ENCODE data around the gene RPL3. TPM values are rescaled to one million over a fixed set of nuclear protein-coding genes. Genes with fewer than 3 reads are reported as not detected.

The RPL3 gene
- total and polyA plus RNA-seq, 2 donors (not counting 1 experiment from before 2014, with no cell fraction given) = 2,665 to 5,418 TPM

- intact Hi-C loops (cut with micrococcal nuclease) = no loop called here
- TF ChIP-seq CTCF (IDR thresholded peaks at IDR 0.05) (no peak), EZH2 (IDR thresholded peaks at IDR 0.05; ENCODE audit: borderline replicate concordance, insufficient read depth, low read depth, low read length, poor library complexity, severe bottlenecking) (no peak)
- CTCF ChIA-PET = no interaction called here
- no peaks in the 10 kb centered on the region for H3K79me2 ChIP-seq (ENCODE audit: control insufficient read depth, insufficient read depth, low read length)
- no peaks in the 10 kb centered on the region for H3K36me3 ChIP-seq (replicated peaks in 1 of 2; ENCODE audit: control extremely low read depth in 1 of 2, control insufficient read depth in 1 of 2, extremely low read depth in 1 of 2, insufficient read depth in 2 of 2, low read length in 1 of 2)
- no peaks in the 10 kb centered on the region for H4K20me1 ChIP-seq (ENCODE audit: control insufficient read depth, insufficient read depth, low read length, poor library complexity, severe bottlenecking)
- WGBS (ENCODE audit: insufficient coverage) = 63% methylated on average over 27 of the region's 27 CpGs
- no peak overlapping the region for H2AFZ ChIP-seq (ENCODE audit: insufficient read depth, low read depth, low read length, poor library complexity, severe bottlenecking)
- H3K4me1 ChIP-seq (ENCODE audit: control insufficient read depth in 2 of 2, insufficient read depth in 2 of 2, low read length in 2 of 2) = peaks cover 13 to 19% of the 10 kb centered on the region in 2 donors
- POLR2A ChIA-PET = no interaction called here
- no peak overlapping the region for H3K27ac ChIP-seq (ENCODE audit: low read length in 2 of 2)
- H3K9ac ChIP-seq (ENCODE audit: low read length) = no peak overlapping the region
- H3K4me3 ChIP-seq (ENCODE audit: control extremely low read depth in 1 of 5, extremely low read depth in 1 of 5, insufficient read depth in 1 of 5, low read depth in 2 of 5, low read length in 4 of 5) = no peak overlapping the region
- Mint-ChIP-seq H3K4me1 (peaks cover 12% of the 10 kb centered on the region), H3K4me3 (no peak overlapping the region), H3K27me3 (peaks cover 18% of the 10 kb centered on the region), H3K9me3 (ENCODE audit: insufficient read depth) (no peaks in the 10 kb centered on the region), H3K27ac (no peak overlapping the region)
- DNase-seq (no peak), ATAC-seq (ENCODE audit: low read depth) (no peak)
- peaks cover 0 to 22% (median 4%) of the 10 kb centered on the region in 3 donors for H3K9me3 ChIP-seq (ENCODE audit: control extremely low read depth in 1 of 3, control insufficient read depth in 2 of 3, insufficient read depth in 1 of 3, low read length in 2 of 3)
- H3K4me2 ChIP-seq (replicated peaks; ENCODE audit: low read depth, low read length, poor library complexity, severe bottlenecking) = no peak overlapping the region
- H3K27me3 ChIP-seq (replicated peaks in 1 of 4; ENCODE audit: control extremely low read depth in 1 of 4, control insufficient read depth in 3 of 4, insufficient read depth in 4 of 4, low read length in 3 of 4) = peaks cover 0 to 24% (median 6%) of the 10 kb centered on the region in 4 experiments
Observed at GRCh38 chr22:39283322-39284141, 35.9 kb downstream of the RPL3 start.

GRCh38 chr22:39282645-39283321, 36.6 kb downstream of the RPL3 start:
- DNase-seq = no peak
- H3K4me1 Mint-ChIP-seq = peaks cover 12% of the 10 kb centered on the region
- no peak overlapping the region for H3K27ac Mint-ChIP-seq
- Histone ChIP-seq H4K20me1 (ENCODE audit: control insufficient read depth, insufficient read depth, low read length, poor library complexity, severe bottlenecking) (no peaks in the 10 kb centered on the region), H2AFZ (ENCODE audit: insufficient read depth, low read depth, low read length, poor library complexity, severe bottlenecking) (no peak overlapping the region), H3K36me3 (replicated peaks in 1 of 2; ENCODE audit: control extremely low read depth in 1 of 2, control insufficient read depth in 1 of 2, extremely low read depth in 1 of 2, insufficient read depth in 2 of 2, low read length in 1 of 2) (no peaks in the 10 kb centered on the region), H3K4me3 (ENCODE audit: control extremely low read depth in 1 of 5, extremely low read depth in 1 of 5, insufficient read depth in 1 of 5, low read depth in 2 of 5, low read length in 4 of 5) (no peak overlapping the region), H3K9ac (ENCODE audit: low read length) (no peak overlapping the region), H3K9me3 (ENCODE audit: control extremely low read depth in 1 of 3, control insufficient read depth in 2 of 3, insufficient read depth in 1 of 3, low read length in 2 of 3) (peaks cover 0 to 22% (median 4%) of the 10 kb centered on the region in 3 donors), H3K4me2 (replicated peaks; ENCODE audit: low read depth, low read length, poor library complexity, severe bottlenecking) (no peak overlapping the region), H3K79me2 (ENCODE audit: control insufficient read depth, insufficient read depth, low read length) (no peaks in the 10 kb centered on the region), H3K27ac (ENCODE audit: low read length in 2 of 2) (no peak overlapping the region), H3K4me1 (ENCODE audit: control insufficient read depth in 2 of 2, insufficient read depth in 2 of 2, low read length in 2 of 2) (peaks cover 13 to 19% of the 10 kb centered on the region in 2 donors), H3K27me3 (replicated peaks in 1 of 4; ENCODE audit: control extremely low read depth in 1 of 4, control insufficient read depth in 3 of 4, insufficient read depth in 4 of 4, low read length in 3 of 4) (peaks cover 0 to 30% (median 8%) of the 10 kb centered on the region in 4 experiments)
- no peaks in the 10 kb centered on the region for H3K9me3 Mint-ChIP-seq (ENCODE audit: insufficient read depth)
- no peak overlapping the region for H3K4me3 Mint-ChIP-seq
- CTCF ChIA-PET = no interaction called here
- 82% methylated on average over 7 of the region's 9 CpGs for WGBS (ENCODE audit: insufficient coverage)
- H3K27me3 Mint-ChIP-seq = peaks cover 18% of the 10 kb centered on the region
- POLR2A ChIA-PET = no interaction called here
- no peak for ATAC-seq (ENCODE audit: low read depth)
- TF ChIP-seq CTCF (IDR thresholded peaks at IDR 0.05) (no peak), EZH2 (IDR thresholded peaks at IDR 0.05; ENCODE audit: borderline replicate concordance, insufficient read depth, low read depth, low read length, poor library complexity, severe bottlenecking) (no peak)
- intact Hi-C loops (cut with micrococcal nuclease) = no loop called here

Data from B cell (primary cell).